HuH-7.5 (cell line): ENCODE measurements around the gene CAMTA2.

ENCODE experiments used
- DNase-seq: peaks from one replicate; pipeline ENCODE4 v3.0.0; 2011; ENCODE audit warnings: low spot score

The CAMTA2 gene

DNA sequence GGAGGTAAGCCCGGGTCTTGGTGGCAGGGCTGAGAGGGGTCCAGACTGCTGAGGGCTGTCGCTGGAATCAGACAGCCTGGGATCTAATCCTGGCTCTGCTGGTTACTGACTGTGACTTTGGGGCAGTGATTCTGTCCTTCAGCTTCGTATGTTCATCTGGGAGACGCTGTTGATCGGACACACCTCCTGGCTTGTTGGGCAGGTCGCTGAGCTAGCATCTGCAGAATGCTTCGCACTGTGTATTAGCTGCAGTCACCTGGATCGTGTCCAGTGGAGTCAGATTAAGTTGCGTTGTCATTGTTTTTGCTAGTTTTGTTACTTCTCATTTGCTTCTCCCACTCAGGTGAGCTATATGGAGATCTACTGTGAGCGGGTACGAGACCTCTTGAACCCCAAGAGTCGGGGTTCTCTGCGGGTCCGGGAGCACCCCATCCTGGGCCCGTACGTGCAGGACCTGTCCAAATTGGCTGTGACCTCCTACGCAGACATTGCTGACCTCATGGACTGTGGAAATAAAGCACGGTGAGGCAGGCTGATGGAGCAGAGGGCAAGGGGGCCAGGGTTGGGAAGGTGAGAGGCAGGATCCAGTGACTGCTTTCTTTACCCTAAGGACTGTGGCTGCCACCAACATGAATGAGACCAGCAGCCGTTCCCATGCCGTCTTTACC lies 14.8 kb upstream of the CAMTA2 start:
- DNase-seq = no peak

DNA sequence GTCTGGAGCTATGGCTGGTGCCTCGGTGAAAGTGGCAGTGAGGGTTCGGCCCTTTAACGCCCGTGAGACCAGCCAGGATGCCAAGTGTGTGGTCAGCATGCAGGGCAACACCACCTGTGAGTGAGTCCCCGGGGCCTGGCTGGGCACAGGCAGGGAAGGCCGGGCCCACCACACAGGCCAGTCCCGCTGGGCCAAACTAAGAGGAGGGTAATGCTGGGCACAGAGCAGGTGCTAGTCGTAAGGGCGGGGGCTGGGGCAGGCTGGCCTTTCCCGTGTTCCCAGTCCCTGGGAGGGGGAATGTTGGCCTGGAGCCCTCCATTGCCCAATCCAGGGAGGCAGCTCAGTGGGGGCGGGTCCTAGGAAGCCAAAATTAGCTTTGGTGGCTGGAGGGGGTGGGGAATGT lies 12.8 kb upstream of the CAMTA2 start:
- no peak for DNase-seq

DNA sequence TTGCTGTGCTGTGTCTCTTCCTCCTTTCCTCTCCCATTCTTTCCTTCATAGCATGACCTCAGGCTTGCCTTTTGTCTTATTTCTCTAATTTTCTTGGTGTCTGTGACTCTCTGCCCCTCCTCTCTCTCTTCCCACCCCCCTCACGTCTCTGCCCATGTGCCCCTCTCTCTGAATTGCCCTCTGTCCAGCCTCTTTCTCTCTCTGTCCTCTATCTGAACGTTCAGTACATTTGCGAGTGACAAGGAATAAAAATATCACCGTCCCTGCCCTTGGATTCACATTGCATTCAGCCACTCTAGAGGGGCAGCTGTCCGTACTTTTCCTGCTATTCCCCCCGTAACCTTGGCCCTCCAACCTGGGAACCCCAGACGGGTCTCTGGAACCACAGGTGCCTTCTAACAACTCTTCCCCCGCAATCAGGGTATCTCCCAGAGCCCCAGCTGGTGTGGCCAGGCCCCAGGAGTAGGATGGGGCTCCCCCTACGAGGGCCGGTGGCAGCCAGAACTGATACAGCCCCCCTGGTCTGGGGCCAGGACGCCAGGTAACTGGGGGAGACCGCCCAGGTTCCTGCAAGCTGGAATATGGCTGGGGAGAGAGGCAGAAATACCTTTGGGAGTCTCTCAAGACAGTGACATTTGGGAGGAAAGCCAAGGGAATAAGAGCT lies 12.1 kb upstream of the CAMTA2 start:
- DNase-seq = no peak

DNA sequence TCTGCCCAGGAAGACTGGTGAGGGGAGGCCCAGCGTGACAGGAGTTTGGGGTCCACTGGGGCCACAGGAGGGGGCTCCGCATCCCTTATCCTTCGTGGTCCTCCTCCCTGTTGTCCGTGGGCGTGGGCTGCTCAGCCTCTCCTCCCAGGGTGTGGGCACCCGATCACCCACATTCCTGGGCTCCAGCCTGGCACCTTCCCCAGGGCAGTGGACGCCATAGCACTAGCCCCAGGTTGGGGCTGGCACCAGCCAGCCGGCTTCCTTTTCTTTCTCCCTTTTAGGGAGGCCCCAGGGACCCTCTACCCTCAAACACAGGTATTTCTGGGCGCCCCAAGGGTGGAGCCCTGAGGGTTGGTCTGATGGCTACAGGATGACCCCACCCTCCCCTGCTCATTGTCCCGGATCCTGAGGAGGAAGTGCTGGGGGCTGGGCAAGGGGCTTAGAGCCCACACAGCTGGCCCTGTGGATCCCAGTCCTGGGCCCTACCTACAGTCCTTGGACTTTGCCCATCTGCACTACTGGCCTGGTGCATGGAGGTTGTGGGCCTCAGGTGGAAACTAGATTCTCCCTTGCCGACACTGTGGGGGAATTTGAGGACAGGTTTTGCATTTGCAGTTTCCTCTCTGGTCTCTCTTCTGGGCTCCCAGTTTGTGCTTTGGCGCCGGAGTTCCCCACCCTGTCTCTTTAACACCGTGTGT lies 11.4 kb upstream of the CAMTA2 start:
- DNase-seq = peak; percentile 82

DNA sequence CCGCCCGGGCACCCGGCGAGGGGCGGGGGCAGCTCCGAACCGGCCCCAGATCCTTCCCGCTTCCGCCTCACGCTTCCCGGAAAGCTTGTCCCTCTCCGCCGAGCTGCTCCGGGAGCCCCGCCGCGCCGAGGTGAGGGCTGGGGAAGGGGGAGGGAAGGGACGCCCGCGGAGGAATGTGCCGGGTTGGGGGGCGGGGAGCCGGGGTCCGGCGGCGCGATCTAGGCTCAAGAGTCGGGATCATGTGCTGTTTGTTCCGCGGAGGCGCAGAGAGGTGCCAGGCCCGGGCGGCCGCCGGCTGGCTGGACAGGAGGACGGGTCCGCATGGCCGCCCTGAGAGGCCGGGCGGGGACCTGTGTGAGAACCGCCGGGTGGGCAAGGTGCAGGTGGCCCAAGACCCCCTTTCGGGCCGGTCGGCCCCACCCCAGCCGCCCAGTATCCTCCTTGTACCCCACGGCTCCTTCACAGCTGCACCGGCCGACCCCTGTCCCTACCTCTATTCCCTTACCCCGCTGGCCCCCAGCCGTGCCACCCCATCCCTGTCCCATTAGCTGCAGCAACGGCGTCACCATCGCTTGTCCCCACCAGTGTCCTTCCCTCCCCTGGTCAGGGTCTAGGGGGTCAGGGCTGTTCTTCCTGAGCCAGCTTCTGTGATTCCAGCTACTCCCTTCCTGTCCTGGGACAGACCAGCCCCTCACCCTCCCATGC lies 10.7 kb upstream of the CAMTA2 start:
- no peak for DNase-seq

DNA sequence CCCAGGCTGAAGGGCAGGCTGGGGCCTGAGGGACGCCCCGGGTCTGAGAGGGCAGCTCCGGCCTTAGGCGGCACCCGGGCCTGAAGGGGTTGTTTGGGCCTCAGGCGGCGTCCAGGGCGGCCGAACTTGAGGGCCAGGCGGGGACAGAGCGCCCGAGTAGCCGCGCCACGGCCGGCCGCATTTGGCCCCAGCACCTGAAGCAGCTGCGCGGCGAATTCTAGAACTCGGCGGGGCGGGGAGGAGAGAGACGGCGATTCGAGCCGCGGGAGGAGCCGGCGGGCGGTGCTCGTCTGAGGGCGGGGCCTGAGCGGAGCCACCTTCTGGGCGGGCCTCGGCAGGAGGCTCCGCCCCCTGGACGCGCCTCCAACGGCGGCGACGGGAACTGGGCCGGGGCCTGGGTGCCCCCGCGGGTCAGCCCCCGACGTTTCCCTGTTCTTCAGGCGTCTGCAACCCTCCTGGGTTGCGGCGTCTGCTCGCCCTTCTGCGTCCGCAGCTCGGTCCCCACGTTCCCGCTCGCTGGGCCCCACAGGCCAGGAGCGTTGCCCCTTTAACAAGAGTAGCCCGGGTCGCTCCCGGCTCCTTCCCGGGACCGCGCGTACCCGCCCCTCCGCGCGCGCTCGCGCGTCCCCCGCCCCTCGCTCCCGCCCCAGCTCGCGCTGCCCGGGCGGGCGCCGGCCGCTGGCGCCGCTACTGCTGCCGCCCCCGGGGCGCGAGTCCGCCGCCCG lies 10.0 kb upstream of the CAMTA2 start, which contains the start of the genes INCA1 and KIF1C:
Gene INCA1 (minus strand): TSS at position 221 of the 725 bp plus-strand sequence. CDS start 3,085 bp downstream, outside the sequence.
Gene KIF1C (plus strand): TSS at position 649 of the 725 bp plus-strand sequence. CDS start 2,297 bp downstream, outside the sequence.
- DNase-seq = peak; percentile 95

DNA sequence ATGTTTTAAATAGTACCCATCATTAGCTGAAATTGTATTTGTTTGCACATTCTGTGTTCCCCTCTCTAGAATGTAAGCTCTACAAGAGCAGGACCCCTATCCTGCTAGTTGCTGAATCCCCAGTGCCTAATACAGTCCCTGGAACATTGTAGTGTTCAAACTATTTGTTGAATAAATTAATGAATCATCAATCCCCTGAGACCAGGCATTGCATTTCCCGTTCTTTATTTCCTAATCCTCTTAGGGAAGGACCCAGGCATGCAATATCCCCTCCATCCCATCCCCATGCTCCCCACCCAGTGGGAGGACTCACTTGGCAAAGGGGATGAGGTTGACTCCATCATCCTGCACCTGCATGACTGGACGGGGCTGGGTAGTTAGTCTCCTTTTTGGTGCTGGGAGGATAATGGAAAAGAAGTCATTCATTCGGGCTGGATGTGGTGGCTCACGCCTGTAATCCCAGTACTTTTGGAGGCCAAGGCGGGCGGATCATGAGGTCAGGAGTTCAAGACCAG lies 6.7 kb upstream of the CAMTA2 start:
- DNase-seq = no peak

DNA sequence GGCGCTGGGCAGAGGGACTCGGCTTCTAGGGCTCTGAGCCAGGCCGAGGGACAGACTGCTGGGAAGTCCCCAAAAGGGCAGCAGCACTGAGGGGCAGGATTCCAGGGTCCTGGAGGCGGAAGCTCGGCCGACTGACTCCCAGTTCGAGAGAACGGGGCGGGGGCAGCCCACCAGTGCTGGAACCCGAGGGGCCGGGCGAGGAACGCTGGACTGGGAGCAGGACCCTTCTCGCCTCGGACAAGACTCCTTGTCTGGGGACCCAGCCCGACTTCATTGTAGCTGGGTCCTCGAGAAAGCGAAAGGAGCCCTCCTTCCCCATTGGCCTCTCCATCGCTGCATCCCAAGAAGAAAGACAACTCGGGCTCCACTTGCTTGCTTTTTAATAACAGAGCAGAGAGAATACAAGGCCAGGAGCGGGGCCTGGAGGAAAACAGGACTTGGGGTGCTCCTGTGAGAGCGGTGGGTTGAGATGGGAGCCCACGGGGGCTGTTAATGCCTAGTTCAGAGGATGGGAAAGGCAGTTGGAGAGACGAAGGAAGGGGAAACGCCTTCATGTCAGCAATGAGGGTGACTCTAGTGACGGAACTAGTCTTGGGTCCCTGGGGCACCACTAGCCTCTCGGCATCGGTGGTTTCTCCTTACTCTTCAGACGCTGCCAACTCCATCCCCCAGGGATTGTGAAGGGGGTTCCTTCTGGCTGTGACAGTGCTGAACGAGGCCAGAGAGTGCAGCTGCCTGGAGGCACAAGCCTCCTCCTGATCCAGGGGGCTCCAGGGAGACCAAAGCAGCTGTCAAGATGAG lies 492 bp upstream of the CAMTA2 start:
- no peak for DNase-seq

DNA sequence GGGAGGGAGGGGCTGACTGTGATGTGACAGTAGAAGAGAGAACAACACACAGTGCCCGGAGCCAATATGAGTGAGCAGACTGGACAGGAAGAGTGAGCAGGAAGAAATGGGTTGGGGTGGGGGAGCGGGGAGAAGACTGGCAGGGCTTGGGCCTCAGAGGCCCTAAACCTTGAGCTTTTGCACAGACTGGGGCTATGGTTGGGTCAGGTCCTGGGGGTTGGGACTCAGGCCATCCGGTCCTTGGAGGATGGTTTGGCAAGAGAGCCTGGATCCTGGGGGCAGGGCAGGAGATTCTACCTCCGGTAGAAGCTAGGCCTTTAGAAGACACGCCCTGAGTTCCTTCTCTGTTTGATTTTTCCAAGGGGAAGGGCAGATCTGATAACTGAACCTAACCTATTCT lies 1.1 kb downstream of the CAMTA2 start:
- DNase-seq = no peak

DNA sequence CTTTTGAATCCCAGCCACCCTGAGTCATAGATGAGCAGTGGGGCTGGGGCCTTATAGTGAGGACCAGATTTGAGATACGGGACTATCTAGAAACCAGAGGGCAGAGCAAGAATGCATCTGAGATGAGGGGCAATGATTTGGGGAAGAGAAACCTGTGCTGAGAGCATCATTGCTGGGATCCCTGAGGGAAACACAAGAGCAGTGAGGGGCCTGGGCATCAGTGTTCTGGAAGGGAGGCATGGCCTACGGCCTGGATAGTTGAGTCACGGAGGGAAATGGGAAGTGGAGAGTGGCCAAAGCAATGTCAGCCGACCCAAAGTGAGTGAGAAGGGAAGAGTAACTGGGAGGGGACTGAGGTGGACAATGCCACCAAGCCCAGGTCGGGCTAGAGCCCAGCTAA lies 5.2 kb downstream of the CAMTA2 start:
- DNase-seq = no peak

DNA sequence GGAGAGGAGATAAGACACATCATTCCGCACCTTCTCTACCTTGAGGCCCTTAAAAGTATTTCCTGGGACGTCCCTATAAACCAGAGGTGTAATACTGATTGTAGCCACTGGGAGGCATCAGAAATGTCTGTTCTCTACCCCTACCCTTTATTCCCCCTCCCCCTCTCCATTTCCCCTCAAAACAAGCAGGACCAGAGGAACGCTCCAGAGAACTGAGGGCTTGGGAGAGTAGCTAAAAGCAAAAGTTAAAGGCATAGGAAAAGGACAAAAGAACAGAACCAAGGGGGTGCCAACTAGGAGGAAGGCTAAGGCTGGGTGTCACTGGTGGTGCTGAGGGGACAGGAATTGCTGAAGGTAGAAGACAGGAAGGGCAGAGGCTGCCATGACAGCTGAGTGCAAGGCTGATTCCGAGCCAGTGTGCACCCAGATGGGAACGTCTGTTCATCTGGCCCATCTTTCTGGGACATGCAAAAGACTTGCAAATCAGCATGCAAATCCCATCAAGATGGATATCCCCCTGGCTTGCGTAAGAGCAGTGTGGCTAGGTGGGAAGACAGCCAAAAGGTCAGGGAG lies 6.7 kb downstream of the CAMTA2 start:
- DNase-seq = no peak

DNA sequence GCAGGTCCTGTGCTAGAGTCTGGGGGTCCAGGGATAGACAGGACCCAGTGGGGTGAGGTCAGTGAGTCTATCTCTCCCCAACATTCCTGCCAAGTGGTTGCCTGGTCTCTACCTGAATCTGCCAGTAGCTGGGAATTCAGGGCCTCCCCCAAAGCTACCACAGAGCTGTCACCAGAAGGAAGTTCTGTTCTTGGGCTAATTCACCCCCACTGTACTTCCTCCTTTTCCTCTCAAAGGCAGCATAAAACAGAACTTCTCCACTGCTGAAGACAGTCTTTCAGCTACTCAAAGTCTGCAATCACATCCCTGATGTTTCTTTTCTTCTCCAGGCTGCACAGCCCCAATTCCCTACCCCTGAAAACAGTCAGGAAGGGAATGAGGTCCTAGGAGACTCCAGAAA lies 8.7 kb downstream of the CAMTA2 start:
- no peak for DNase-seq

DNA sequence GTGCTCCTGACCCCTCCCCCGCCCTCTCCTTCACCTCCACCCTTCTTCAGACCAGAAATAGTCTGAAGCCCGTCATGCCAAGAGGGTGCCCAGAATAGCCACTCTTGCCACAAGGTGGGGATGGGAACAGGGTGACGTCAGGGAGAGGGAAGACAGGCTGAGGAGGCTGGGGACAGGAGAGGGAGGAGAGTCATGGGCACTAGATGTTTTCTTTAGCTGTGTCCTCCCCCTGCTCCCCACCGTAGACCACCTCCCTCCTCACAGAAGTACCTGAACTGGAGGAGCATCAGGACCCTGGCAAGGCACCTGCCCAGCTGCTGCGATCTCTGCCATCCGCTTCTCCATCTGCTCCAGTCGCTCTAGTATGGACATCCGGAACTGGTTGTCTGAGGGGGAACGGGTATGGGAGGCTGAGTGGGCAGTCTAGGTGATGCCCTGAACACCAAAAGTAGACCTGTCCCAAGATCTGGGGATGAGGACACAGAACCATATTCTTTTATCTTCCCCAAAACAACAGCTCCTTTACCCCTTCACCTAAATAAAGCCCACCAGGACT lies 13.3 kb downstream of the CAMTA2 start:
- DNase-seq = no peak

DNA sequence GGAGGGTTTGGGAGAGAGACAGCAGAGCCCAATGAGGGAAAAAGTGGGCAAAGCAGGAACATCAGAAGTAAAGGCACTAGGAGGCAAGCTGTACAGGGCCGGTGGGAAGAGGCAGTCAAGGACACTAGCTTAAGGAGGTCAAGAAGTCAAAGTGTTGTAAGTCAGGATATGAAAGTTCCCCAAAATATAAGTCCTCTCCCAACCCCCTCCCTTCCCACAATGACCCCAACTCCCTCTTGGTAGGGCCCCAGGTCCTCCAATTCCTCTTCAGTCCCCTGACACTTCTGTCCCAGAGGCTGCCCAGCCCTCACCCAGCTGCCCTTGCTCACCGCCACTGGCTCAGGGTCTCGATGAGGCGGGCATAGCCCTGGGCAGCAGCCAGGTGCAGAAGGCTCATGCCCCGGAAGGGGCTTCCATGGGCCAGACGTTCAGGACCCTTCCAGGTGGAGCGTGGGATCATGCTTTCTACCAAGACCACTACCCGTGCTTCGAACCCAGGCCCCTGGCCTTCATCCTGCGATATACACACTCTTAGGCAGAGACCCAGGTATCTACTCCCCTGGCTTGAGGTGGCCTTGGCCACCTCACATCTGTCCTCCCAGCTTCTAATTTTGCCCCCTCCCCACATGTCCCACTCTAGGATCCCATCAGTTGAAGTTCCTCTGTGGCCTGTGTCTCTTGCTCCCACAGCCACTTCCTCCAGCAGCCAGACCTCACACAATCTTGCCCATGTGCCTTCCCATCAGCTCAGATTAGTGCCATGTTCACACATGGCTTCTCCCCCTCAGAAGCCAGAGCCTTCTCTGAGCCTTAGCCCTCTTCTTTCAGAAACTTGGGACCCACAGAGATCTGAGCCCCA lies 14.0 kb downstream of the CAMTA2 start:
- DNase-seq = no peak

DNA sequence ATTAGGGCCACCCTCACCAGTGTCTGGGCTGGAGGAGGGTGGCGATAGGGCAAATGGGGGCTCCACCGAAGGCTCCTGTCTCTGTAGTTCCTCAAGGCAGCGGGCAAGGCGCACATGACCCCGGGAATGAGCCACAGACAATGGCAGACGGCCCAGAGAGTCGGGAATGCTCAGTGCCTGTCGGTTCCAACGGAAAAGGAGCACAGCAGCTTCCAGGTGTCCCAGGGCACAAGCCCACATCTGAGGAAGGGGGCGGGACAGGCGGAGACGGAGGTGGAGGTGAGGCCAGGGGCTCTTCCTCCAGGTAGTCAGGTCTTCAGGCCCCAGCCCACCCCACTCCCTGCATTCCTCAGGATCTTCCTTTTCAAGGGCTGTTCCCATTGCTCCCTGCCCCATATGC lies 14.7 kb downstream of the CAMTA2 start:
- DNase-seq = no peak

DNA sequence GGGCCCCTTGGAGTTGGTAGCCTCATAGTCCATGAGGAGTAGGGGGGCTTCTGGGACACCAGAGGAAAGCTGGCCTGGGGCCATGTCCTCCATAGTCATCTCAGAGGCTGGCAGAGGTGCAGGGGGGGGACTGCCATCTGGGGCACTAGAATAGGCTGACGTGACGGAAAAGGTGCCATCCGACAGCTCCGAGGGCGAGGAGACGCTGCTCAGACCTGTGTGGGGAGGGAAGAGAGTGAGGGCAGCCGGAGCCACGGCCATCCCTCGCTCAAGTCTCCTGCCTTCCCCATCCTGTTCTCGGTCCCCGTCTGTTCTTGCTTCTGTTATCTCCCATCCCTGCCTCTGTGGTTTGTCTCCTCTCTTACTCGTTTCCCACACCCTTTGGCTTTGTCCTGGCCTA lies 15.2 kb downstream of the CAMTA2 start:
- no peak for DNase-seq

DNA sequence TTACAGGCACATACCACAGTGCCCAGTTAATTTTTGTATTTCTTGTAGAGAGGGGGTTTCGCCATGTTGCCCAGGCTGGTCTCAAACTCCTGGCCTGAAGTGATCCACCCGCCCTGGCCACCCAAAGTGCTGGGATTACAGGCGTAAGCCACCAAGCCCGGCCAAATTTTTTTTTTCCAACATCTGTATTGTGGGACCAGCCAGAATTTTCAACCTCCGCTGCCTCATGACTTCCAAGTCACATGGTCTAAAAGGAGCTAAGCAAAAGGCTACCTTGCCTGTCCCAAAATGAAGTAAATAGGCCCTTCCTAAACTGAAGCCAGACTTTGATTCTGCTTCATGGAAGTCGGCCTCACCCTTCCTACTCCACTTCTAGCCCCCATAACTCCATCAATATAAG lies 15.6 kb downstream of the CAMTA2 start:
- no peak for DNase-seq

DNA sequence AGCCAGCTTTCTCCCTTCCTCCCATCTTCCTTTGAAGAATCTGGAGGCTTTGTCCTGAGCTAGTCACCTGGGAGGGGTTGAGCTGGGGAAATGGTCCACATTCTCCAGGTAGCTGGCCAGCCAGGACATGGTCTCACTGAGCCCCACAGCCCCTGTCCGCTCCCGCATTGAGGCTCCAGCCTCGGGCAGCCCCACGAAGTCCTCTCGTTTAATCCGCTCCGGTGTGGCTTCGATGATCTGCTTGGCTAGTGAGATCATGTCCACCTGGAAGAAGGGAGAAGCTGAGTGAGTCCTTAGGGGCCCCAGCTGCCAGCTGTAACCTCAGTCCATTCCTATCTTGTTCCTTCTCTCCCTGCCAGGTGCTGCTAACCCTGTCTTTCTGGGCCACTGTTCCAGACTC lies 17.2 kb downstream of the CAMTA2 start:
- no peak for DNase-seq

DNA sequence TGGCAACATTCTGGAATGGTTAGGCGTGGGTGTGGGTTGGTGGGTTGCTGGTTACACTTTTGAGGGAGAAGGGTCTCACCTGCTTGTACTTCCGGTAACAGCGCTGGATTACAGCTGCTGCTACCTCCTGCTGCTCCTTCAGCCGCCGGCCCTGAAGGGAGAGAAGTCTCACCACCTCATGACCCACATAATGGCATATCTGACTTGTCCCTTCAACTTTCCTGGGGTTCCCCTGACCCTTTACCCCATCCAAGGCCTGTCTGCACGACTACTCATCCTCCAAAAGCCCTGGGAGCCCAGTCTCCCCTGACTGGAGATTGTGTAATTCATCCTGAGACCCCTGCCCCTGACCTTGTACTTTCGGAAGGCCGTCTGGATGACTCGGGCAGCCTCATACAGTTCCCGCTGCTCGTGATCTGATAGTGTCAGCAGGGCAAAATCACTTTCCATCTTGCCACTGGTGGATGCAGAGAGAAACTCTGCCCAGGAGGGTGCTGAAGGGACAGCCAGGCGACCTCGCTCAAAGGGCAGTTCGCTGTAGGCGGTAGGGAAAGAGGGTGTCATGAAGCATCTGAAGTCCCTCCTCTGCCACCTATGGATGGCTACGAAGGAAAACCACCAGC lies 17.8 kb downstream of the CAMTA2 start:
- DNase-seq = no peak
